Thyroid gland (tissue), 4 donors: ENCODE measurements around the gene SPDYC. TPM values are rescaled to one million over a fixed set of nuclear protein-coding genes. Genes with fewer than 3 reads are reported as not detected.

Source experiments
- DNase-seq, 2 donors: peaks; one replicate each; pipeline ENCODE4 v3.0.0-alpha.2; 2019
- H3K27ac ChIP-seq, 3 donors: fragments of 200-600 bp; sonication (generic); 1 replicate in 2 of 3; 2 replicates in 1 of 3; pipeline ENCODE4 v1.5.1; 2016 to 2019; ENCODE audit warnings: mild to moderate bottlenecking in 1 of 3, moderate library complexity in 1 of 3
- H3K27me3 ChIP-seq: fragments of 200-600 bp; sonication (generic); one replicate; pipeline ENCODE4 v1.5.1; 2019
- H3K36me3 ChIP-seq, 2 donors: fragments of 200-600 bp; sonication (generic); one replicate each; pipeline ENCODE4 v1.5.1; 2016 to 2019
- H3K4me1 ChIP-seq, 2 donors: fragments of 200-600 bp; sonication (generic); one replicate each; pipeline ENCODE4 v1.5.1; 2017 to 2019
- H3K4me3 ChIP-seq, 3 donors: fragments of 200-600 bp; sonication (generic); replicated peaks in 1 of 3; 1 replicate in 2 of 3; 2 replicates in 1 of 3; pipeline ENCODE4 v1.5.1; 2016; ENCODE audit warnings: mild to moderate bottlenecking in 1 of 3
- H3K9me3 ChIP-seq: fragments of 200-600 bp; sonication (generic); one replicate; pipeline ENCODE4 v1.5.1; 2017
- CTCF ChIP-seq, 6 experiments: fragments of 200-600 bp in 3 of 6; fragments of 450-650 bp in 3 of 6; sonication (generic) in 3 of 6; IDR thresholded peaks; one replicate each; pipeline ENCODE4 v1.5.1; 2016 to 2019; ENCODE audit warnings: antibody characterized with exemption in 6 of 6, mild to moderate bottlenecking in 2 of 6, inconsistent platforms in 1 of 6, moderate library complexity in 1 of 6
- POLR2A ChIP-seq, 2 donors: fragments of 450-650 bp; IDR thresholded peaks; one replicate each; pipeline ENCODE4 v1.6.1; 2017; ENCODE audit warnings: antibody characterized with exemption in 2 of 2, mild to moderate bottlenecking in 2 of 2, moderate library complexity in 1 of 2
- WGBS, 2 donors: methylation state at CpG; one replicate each; pipeline ENCODE4 v1.1.5; 2017; 5-methylcytosine and 5-hydroxymethylcytosine counted together
- intact Hi-C: fragments of 100-400 bp; cut with DNase I; formaldehyde crosslinking; loops from one replicate; pipeline ENCODE4 v1.15.1; 2023
- total RNA-seq, 4 donors: library from RNA; depleted of rRNA; stranded (reverse); fragments of >200 nt; gene quantifications; one replicate each; pipeline ENCODE4 v1.2.3, GENCODE V29; 2016

Gene SPDYC
- total RNA-seq, 4 donors from 2014 or later = not detected

- DNase-seq = peak; percentile 77 to 80
- Histone ChIP-seq H3K36me3 (peaks cover 11% of the 10 kb centered on the region in 2 donors), H3K4me3 (peak within 1 kb of the TSS; percentile 83 to 98 (median 83)), H3K27me3 (no peaks in the 10 kb centered on the region), H3K9me3 (no peaks in the 10 kb centered on the region), H3K4me1 (peaks cover 30 to 39% of the 10 kb centered on the region in 2 donors), H3K27ac (peak within 1 kb of the TSS; percentile 74 to 99 (median 92))
- TF ChIP-seq CTCF (IDR thresholded peaks at IDR 0.05) (no peak), POLR2A (IDR thresholded peaks at IDR 0.05) (no peak)
- intact Hi-C loops = loop anchor here (5.0 kb wide), 2 partner anchors 49 to 69 kb away; partner anchors contain the start of genes SYVN1 and TM7SF2
- 0 to 1% methylated on average over 14 to 24 of the region's 43 CpGs for WGBS, 2 donors
Observed at GRCh38 chr11:65181569-65182257, 11.7 kb downstream of the SPDYC start, which contains the start of gene CAPN1. Gene CAPN1 (plus strand): TSS chr11:65181928. CDS start chr11:65182702, 774 bp downstream.

GRCh38 chr11:65182258-65183170, 12.5 kb downstream of the SPDYC start:
- intact Hi-C loops = loop anchor here (5.0 kb wide), 2 partner anchors 50 to 70 kb away; partner anchors contain the start of genes SYVN1 and TM7SF2
- peaks cover 30 to 39% of the 10 kb centered on the region in 2 donors for H3K4me1 ChIP-seq
- DNase-seq = peak; percentile 70 to 71
- H3K27ac ChIP-seq = peak overlapping the region; percentile 74 to 99 (median 92)
- H3K36me3 ChIP-seq = peaks cover 18 to 19% of the 10 kb centered on the region in 2 donors
- no peaks in the 10 kb centered on the region for H3K9me3 ChIP-seq
- H3K4me3 ChIP-seq = peak overlapping the region; percentile 83 to 98 (median 83)
- H3K27me3 ChIP-seq = no peaks in the 10 kb centered on the region
- TF ChIP-seq POLR2A (IDR thresholded peaks at IDR 0.05) (peak in 1 of 2 donors; percentile 42), CTCF (IDR thresholded peaks at IDR 0.05) (no peak)
- 4 to 17% methylated on average over 6 to 20 of the region's 23 CpGs for WGBS, 2 donors

- intact Hi-C loops = loop anchor here (5.0 kb wide), 2 partner anchors 51 to 71 kb away; partner anchors contain the start of genes SYVN1 and TM7SF2
Observed at GRCh38 chr11:65183201-65183891, 13.3 kb downstream of the SPDYC start.

GRCh38 chr11:65184146-65184545, 14.1 kb downstream of the SPDYC start:
- Histone ChIP-seq H3K9me3 (no peaks in the 10 kb centered on the region), H3K36me3 (peaks cover 32 to 33% of the 10 kb centered on the region in 2 donors), H3K4me1 (peaks cover 30 to 39% of the 10 kb centered on the region in 2 donors), H3K4me3 (peak overlapping the region in 1 of 3 donors; percentile 2), H3K27ac (peak overlapping the region; percentile 77 to 92 (median 92)), H3K27me3 (no peaks in the 10 kb centered on the region)
- peak; percentile 28 to 37 for DNase-seq
- intact Hi-C loops = loop anchor here (5.0 kb wide), 2 partner anchors 52 to 72 kb away; partner anchors contain the start of genes SYVN1 and TM7SF2
- TF ChIP-seq CTCF (IDR thresholded peaks at IDR 0.05) (no peak), POLR2A (IDR thresholded peaks at IDR 0.05) (no peak)
- 61 to 73% methylated on average over 22 of the region's 22 CpGs for WGBS, 2 donors

More at GRCh38 chr11:65183201-65183891, 13.3 kb downstream of the SPDYC start:
- no peaks in the 10 kb centered on the region for H3K9me3 ChIP-seq
- H3K27me3 ChIP-seq = no peaks in the 10 kb centered on the region
- WGBS, 2 donors = 25 to 37% methylated on average over 10 to 19 of the region's 19 CpGs
- H3K4me1 ChIP-seq = peaks cover 30 to 39% of the 10 kb centered on the region in 2 donors
- DNase-seq = peak; percentile 93 to 94
- peak overlapping the region in 2 of 3 donors; percentile 83 for H3K4me3 ChIP-seq
- peak in 1 of 2 donors; percentile 28 for TF ChIP-seq POLR2A (IDR thresholded peaks at IDR 0.05)
- no peak for TF ChIP-seq CTCF (IDR thresholded peaks at IDR 0.05)
- peaks cover 24 to 25% of the 10 kb centered on the region in 2 donors for H3K36me3 ChIP-seq
- H3K27ac ChIP-seq = peak overlapping the region; percentile 77 to 99 (median 92)
